HL-60 (cell line): ENCODE measurements around the gene NKAIN2.

Source experiments
- GABPA ChIP-seq: IDR thresholded peaks from 2 replicates; pipeline ENCODE4 v1.6.1; 2012; ENCODE audit warnings: low read depth
- POLR2AphosphoS5 ChIP-seq: IDR thresholded peaks from 2 replicates; pipeline ENCODE4 v1.6.1; 2012; ENCODE audit warnings: low read depth
- TF ChIP-seq, protein P1 (sequence below): IDR thresholded peaks from one replicate; pipeline ENCODE4 v1.5.1; 2011; ENCODE audit warnings: low read length, control low read depth, inconsistent platforms; ENCODE audit not compliant: insufficient read depth
- TF ChIP-seq, protein P2 (sequence below): IDR thresholded peaks from 2 replicates; pipeline ENCODE4 v1.6.1; 2012; ENCODE audit warnings: low read depth; ENCODE audit not compliant: insufficient replicate concordance

- TF ChIP-seq, protein P1, sequence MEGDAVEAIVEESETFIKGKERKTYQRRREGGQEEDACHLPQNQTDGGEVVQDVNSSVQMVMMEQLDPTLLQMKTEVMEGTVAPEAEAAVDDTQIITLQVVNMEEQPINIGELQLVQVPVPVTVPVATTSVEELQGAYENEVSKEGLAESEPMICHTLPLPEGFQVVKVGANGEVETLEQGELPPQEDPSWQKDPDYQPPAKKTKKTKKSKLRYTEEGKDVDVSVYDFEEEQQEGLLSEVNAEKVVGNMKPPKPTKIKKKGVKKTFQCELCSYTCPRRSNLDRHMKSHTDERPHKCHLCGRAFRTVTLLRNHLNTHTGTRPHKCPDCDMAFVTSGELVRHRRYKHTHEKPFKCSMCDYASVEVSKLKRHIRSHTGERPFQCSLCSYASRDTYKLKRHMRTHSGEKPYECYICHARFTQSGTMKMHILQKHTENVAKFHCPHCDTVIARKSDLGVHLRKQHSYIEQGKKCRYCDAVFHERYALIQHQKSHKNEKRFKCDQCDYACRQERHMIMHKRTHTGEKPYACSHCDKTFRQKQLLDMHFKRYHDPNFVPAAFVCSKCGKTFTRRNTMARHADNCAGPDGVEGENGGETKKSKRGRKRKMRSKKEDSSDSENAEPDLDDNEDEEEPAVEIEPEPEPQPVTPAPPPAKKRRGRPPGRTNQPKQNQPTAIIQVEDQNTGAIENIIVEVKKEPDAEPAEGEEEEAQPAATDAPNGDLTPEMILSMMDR: no peak
- no peak for TF ChIP-seq POLR2AphosphoS5
- no peak for TF ChIP-seq GABPA
- TF ChIP-seq, protein P2, sequence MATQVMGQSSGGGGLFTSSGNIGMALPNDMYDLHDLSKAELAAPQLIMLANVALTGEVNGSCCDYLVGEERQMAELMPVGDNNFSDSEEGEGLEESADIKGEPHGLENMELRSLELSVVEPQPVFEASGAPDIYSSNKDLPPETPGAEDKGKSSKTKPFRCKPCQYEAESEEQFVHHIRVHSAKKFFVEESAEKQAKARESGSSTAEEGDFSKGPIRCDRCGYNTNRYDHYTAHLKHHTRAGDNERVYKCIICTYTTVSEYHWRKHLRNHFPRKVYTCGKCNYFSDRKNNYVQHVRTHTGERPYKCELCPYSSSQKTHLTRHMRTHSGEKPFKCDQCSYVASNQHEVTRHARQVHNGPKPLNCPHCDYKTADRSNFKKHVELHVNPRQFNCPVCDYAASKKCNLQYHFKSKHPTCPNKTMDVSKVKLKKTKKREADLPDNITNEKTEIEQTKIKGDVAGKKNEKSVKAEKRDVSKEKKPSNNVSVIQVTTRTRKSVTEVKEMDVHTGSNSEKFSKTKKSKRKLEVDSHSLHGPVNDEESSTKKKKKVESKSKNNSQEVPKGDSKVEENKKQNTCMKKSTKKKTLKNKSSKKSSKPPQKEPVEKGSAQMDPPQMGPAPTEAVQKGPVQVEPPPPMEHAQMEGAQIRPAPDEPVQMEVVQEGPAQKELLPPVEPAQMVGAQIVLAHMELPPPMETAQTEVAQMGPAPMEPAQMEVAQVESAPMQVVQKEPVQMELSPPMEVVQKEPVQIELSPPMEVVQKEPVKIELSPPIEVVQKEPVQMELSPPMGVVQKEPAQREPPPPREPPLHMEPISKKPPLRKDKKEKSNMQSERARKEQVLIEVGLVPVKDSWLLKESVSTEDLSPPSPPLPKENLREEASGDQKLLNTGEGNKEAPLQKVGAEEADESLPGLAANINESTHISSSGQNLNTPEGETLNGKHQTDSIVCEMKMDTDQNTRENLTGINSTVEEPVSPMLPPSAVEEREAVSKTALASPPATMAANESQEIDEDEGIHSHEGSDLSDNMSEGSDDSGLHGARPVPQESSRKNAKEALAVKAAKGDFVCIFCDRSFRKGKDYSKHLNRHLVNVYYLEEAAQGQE: no peak
Measured at GRCh38 chr6:123965894-123966293, 162.2 kb downstream of the NKAIN2 start.
